Activated T-cell treated with anti-CD3 and anti-CD28 coated beads, Interleukin-2, amount 50 U/mL, for 4 hours (primary cell): ENCODE data around the gene RAMACL. TPM values are rescaled to one million over a fixed set of nuclear protein-coding genes. Genes with fewer than 3 reads are reported as not detected.

Source experiments
- ATAC-seq, 2 donors: fragments of 200-7000 bp; cut with Tn5 transposase; one replicate each; pipeline ENCODE4 v1.10.0; 2021
- DNase-seq: peaks from one replicate; pipeline ENCODE4 v3.0.0-alpha.2; 2020
- H3K27me3 Mint-ChIP-seq: one replicate; pipeline ENCODE4 v1.8.0; 2021; ENCODE audit warnings: low read depth, mixed read lengths
- H3K36me3 Mint-ChIP-seq: one replicate; pipeline ENCODE4 v1.8.0; 2022; ENCODE audit warnings: mixed read lengths; ENCODE audit not compliant: insufficient read depth
- H3K4me1 Mint-ChIP-seq: one replicate; pipeline ENCODE4 v1.8.0; 2021; ENCODE audit warnings: low read depth, mixed read lengths
- H3K4me3 Mint-ChIP-seq: one replicate; pipeline ENCODE4 v1.8.0; 2021; ENCODE audit warnings: mild to moderate bottlenecking, moderate library complexity, mixed read lengths
- H3K9me3 Mint-ChIP-seq: one replicate; pipeline ENCODE4 v1.8.0; 2021; ENCODE audit warnings: mixed read lengths
- total RNA-seq, 3 donors: library from RNA; stranded (reverse); gene quantifications; one replicate each; pipeline ENCODE4 v1.2.1, GENCODE V29; 2021

The RAMACL gene
- total RNA-seq, 3 donors from 2014 or later: 0.15 to 4.6 TPM; not detected in 1

DNA sequence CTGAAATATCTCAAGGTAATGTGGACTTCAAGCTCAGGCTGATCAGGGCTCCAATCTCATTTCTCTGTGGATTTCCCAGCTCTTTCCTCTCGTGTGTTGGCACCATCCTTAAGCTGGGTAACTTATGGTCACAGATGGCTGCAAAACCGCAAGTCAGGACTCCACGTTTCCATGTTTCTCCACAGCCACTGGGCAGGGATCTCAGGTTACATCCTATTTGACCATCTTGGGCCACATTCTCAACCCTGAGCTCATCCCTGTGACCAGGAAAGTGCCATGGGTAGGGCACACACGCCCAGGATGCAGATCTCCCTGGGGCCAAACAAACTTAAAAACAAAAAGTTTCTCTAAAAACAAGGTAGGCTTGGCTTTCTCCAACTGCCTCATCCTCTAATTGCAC lies 25.2 kb upstream of the RAMACL start:
- DNase-seq: no peak
- Mint-ChIP-seq H3K4me1 (no peaks in the 10 kb centered on the region), H3K27me3 (no peaks in the 10 kb centered on the region), H3K9me3 (no peaks in the 10 kb centered on the region), H3K36me3 (no peaks in the 10 kb centered on the region), H3K4me3 (no peak overlapping the region)
- ATAC-seq: no peak

DNA sequence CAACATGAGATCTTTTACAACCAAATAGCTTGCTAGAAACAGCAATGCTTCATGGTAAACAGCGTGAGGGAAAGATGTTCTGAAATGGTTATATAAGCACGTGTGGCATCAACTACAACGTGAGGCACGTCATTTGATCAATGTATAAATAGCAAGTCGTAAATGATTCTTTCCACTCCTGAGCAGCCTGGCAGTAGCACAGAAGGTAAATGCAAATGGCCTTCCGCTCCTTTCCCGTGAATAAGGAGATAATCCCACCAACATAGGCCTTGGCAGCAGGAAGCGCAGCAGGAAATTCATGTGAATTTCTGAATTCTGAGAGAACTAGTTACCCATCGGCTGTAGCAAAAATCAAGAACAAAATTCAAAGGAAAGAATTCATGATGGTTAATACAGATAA lies 23.6 kb upstream of the RAMACL start:
- no peak for DNase-seq
- no peaks in the 10 kb centered on the region for H3K36me3 Mint-ChIP-seq
- H3K4me3 Mint-ChIP-seq: no peak overlapping the region
- no peak for ATAC-seq
- H3K27me3 Mint-ChIP-seq: no peaks in the 10 kb centered on the region
- no peaks in the 10 kb centered on the region for H3K4me1 Mint-ChIP-seq
- no peaks in the 10 kb centered on the region for H3K9me3 Mint-ChIP-seq

- ATAC-seq: no peak
- DNase-seq: no peak
- Mint-ChIP-seq H3K4me1 (no peaks in the 10 kb centered on the region), H3K4me3 (no peak overlapping the region), H3K36me3 (no peaks in the 10 kb centered on the region), H3K9me3 (no peaks in the 10 kb centered on the region), H3K27me3 (no peaks in the 10 kb centered on the region)
These were observed 22.3 kb upstream of the RAMACL start for GRCh38 chr6:166608774-166609173.

GRCh38 chr6:166605752-166606151 lies 19.3 kb upstream of the RAMACL start:
- peaks cover 2% of the 10 kb centered on the region for H3K27me3 Mint-ChIP-seq
- H3K4me1 Mint-ChIP-seq: no peaks in the 10 kb centered on the region

GRCh38 chr6:166604911-166605310 lies 18.4 kb upstream of the RAMACL start:
- Mint-ChIP-seq H3K36me3 (no peaks in the 10 kb centered on the region), H3K4me1 (no peaks in the 10 kb centered on the region), H3K27me3 (peaks cover 2% of the 10 kb centered on the region), H3K4me3 (no peak overlapping the region), H3K9me3 (no peaks in the 10 kb centered on the region)
- no peak for ATAC-seq
- no peak for DNase-seq

More at GRCh38 chr6:166605752-166606151, 19.3 kb upstream of the RAMACL start:
- ATAC-seq: no peak
- Mint-ChIP-seq H3K4me3 (no peak overlapping the region), H3K36me3 (no peaks in the 10 kb centered on the region), H3K9me3 (no peaks in the 10 kb centered on the region)
- no peak for DNase-seq

DNA sequence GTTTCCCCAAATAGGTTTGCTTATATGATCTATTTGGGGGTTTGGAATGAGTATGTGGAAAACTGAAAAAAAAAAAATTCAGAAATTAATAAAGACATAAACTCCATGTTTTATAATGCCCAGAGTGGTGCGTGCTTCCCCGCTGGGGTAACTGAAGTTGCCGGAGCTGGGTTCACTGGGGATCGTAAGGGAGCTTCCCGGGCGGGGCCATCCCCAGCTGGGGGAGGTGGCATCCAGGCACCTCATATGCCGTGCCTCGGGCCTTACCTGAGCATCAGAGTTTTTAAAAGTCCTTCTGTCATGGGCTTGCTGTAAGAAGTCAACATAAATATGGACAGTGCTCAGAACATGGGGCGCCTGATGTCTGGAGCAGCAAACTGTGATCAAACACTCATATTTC lies 17.9 kb upstream of the RAMACL start:
- Mint-ChIP-seq H3K36me3 (no peaks in the 10 kb centered on the region), H3K27me3 (peaks cover 2% of the 10 kb centered on the region), H3K4me3 (no peak overlapping the region), H3K9me3 (no peaks in the 10 kb centered on the region), H3K4me1 (no peaks in the 10 kb centered on the region)
- ATAC-seq: no peak
- DNase-seq: no peak

- H3K36me3 Mint-ChIP-seq: peaks cover 4% of the 10 kb centered on the region
- H3K4me1 Mint-ChIP-seq: no peaks in the 10 kb centered on the region
- peaks cover 2% of the 10 kb centered on the region for H3K27me3 Mint-ChIP-seq
- H3K9me3 Mint-ChIP-seq: no peaks in the 10 kb centered on the region
- no peak overlapping the region for H3K4me3 Mint-ChIP-seq
- no peak for DNase-seq
- no peak for ATAC-seq
These were observed 16.7 kb upstream of the RAMACL start for GRCh38 chr6:166603043-166603690.

DNA sequence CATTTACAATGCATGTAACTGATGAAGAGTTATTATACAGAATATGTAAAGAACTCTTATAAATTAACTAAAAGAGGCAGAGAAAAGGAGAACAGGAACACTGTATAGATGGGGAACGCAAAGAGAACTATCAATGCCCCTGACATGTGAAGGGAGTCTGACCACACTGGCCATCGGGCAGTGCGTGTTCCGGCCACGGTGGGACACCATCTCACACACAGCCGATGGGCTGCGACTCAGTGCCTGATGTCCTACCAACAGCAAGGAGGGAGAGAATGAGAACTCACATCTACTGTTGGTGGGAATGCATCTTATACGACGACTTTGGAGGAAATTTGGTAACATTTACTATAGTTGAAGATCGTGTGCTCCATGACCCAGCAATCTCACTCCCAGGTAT lies 15.5 kb upstream of the RAMACL start:
- DNase-seq (no peak), ATAC-seq (no peak)
- no peaks in the 10 kb centered on the region for H3K4me1 Mint-ChIP-seq
- H3K4me3 Mint-ChIP-seq: no peak overlapping the region
- peaks cover 4% of the 10 kb centered on the region for H3K36me3 Mint-ChIP-seq
- H3K9me3 Mint-ChIP-seq: no peaks in the 10 kb centered on the region
- peaks cover 2% of the 10 kb centered on the region for H3K27me3 Mint-ChIP-seq

GRCh38 chr6:166600931-166601330 lies 14.5 kb upstream of the RAMACL start:
- no peak overlapping the region for H3K4me3 Mint-ChIP-seq
- no peaks in the 10 kb centered on the region for H3K4me1 Mint-ChIP-seq
- peaks cover 2% of the 10 kb centered on the region for H3K27me3 Mint-ChIP-seq
- no peaks in the 10 kb centered on the region for H3K9me3 Mint-ChIP-seq
- H3K36me3 Mint-ChIP-seq: peaks cover 4% of the 10 kb centered on the region
- DNase-seq (no peak), ATAC-seq (no peak)

DNA sequence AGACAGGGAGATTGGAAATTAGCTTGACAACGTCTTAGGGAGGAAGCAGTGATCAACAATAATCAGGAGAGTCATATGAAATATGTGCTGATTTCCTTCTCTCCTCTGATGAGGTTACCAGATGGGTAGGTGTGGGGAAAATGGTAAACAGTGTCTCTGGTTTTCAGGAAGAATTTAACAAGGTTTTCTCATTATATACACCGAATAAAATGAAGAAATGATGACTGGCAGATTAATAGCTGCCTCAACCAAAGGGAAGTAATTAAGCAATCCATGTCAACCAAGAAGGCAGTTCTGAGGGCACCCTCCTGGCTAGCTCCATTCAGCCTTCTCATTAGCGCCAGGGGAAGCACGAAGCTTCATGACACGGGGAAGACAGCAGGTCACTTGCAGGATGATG lies 12.7 kb upstream of the RAMACL start:
- Mint-ChIP-seq H3K36me3 (peaks cover 4% of the 10 kb centered on the region), H3K9me3 (no peaks in the 10 kb centered on the region)
- ATAC-seq: no peak

GRCh38 chr6:166598441-166599138 lies 12.1 kb upstream of the RAMACL start:
- Mint-ChIP-seq H3K27me3 (no peaks in the 10 kb centered on the region), H3K4me1 (no peaks in the 10 kb centered on the region), H3K4me3 (no peak overlapping the region), H3K9me3 (no peaks in the 10 kb centered on the region), H3K36me3 (peaks cover 4% of the 10 kb centered on the region)
- DNase-seq (no peak), ATAC-seq (no peak)

More for the DNA sequence above, 12.7 kb upstream of the RAMACL start:
- H3K4me1 Mint-ChIP-seq: no peaks in the 10 kb centered on the region
- DNase-seq: no peak
- no peak overlapping the region for H3K4me3 Mint-ChIP-seq
- H3K27me3 Mint-ChIP-seq: peaks cover 2% of the 10 kb centered on the region

DNA sequence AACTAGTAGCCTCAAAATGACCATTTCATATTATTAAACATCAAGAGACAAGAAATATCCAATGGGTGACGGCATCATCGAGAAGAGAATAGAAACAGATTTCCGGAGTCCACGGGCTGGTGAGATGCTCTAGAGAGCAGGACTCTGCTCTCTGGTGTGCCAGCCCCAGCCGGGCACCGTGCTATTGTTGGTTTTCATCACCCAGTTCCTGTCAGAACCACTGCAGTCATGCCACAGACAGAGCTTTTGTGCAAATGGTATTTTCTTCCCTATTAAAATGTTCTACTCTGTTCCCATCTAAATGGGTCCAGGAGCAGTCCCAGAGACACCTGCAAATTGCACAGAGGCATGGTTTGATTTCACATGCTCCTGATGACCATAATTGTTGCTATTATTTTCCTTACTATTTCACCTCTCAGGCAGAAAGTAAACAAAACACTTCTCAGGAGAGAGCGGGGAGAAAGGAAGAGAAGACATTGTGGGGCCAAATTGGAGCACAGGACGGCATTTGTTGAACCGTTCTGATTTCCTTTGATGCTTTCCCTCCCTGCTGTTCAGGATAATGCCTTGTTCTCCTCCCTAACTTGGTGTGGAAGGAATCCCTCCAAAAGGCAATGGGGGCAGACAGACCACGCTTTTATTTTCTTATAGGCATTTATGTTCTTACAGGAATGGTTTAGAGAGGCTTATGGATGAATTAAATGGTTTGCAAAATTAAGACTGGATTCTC lies 11.4 kb upstream of the RAMACL start:
- H3K36me3 Mint-ChIP-seq: peaks cover 4% of the 10 kb centered on the region
- no peak for DNase-seq
- H3K4me3 Mint-ChIP-seq: no peak overlapping the region
- no peak for ATAC-seq
- H3K27me3 Mint-ChIP-seq: no peaks in the 10 kb centered on the region
- H3K9me3 Mint-ChIP-seq: no peaks in the 10 kb centered on the region
- H3K4me1 Mint-ChIP-seq: no peaks in the 10 kb centered on the region

DNA sequence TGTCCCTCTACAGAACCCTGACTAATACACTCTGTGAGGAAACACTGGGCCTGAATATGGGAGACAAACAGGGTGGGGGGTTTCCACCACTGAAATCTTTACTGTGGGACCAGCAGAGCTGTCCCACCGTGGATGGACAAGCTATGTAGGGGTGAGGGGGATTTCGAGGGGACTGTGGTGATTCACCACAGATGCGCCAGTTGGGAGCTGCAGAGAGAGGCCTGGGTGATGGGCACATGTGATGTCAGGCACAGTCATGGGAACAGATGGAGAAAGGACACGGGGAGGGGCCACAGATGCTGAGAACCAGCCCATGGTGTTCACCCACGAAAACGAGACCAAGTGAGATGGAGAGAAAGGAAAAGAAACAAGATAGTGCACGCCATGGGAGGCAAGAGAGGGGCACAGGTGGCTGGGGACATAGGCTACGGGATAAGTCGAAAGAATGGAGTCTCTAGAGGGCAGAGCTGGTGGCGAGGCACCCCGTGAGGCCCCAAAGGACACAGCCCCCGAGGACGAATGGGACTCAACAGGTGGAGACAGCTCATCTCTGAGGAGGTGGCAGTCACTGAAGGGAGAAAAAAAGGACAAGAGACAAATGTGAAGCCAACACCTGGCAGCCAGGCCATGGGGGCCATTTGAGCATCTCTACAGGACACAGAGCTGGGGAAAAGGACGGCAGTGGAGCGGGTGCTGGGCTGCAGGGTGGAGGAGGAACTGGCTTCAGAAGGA lies 10.5 kb upstream of the RAMACL start:
- no peak for DNase-seq
- no peak overlapping the region for H3K4me3 Mint-ChIP-seq
- H3K36me3 Mint-ChIP-seq: peaks cover 4% of the 10 kb centered on the region
- no peaks in the 10 kb centered on the region for H3K27me3 Mint-ChIP-seq
- H3K9me3 Mint-ChIP-seq: no peaks in the 10 kb centered on the region
- ATAC-seq: no peak
- H3K4me1 Mint-ChIP-seq: no peaks in the 10 kb centered on the region

DNA sequence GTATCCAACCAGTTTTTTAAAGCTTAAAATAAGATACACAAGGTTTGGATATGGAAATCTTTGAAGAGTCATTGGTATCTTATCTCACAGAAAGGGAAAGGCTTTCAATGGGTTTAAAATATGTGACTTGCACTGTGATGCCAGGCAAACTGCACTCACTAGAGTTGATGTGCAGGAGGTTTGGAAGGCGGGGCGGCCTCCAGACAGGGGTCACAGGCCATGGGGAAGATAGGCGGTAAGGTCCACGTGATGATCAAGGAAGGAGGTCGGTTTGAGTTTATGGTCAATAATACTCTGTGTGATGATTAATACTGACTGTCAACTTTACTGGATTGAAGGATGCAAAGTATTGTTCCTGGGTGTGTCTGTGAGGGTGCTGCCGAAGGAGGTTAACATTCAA lies 9.5 kb upstream of the RAMACL start:
- no peaks in the 10 kb centered on the region for H3K9me3 Mint-ChIP-seq
- ATAC-seq (no peak), DNase-seq (no peak)
- peaks cover 4% of the 10 kb centered on the region for H3K36me3 Mint-ChIP-seq
- H3K4me3 Mint-ChIP-seq: no peak overlapping the region
- no peaks in the 10 kb centered on the region for H3K4me1 Mint-ChIP-seq
- no peaks in the 10 kb centered on the region for H3K27me3 Mint-ChIP-seq
